Coronary artery (tissue), 2 donors: ENCODE results near the gene LHX2.

ENCODE experiments used
- DNase-seq: peaks from one replicate; pipeline ENCODE4 v3.0.0-alpha.2; 2017; ENCODE audit warnings: low spot score
- H3K27ac ChIP-seq, 2 donors: fragments of 200-600 bp; sonication (generic); one replicate each; pipeline ENCODE4 v1.5.1; 2016 to 2019
- H3K4me3 ChIP-seq: fragments of 200-600 bp; sonication (generic); 2 replicates; pipeline ENCODE4 v1.5.1; 2016; ENCODE audit warnings: mild to moderate bottlenecking, moderate library complexity
- TF ChIP-seq, protein P1 (sequence below): fragments of 200-600 bp; sonication (generic); IDR thresholded peaks from one replicate; pipeline ENCODE4 v1.5.1; 2019; ENCODE audit warnings: antibody characterized with exemption

LHX2 gene

GRCh38 chr9:124037790-124038189 is 26.2 kb downstream of the LHX2 start:
- TF ChIP-seq, protein P1, sequence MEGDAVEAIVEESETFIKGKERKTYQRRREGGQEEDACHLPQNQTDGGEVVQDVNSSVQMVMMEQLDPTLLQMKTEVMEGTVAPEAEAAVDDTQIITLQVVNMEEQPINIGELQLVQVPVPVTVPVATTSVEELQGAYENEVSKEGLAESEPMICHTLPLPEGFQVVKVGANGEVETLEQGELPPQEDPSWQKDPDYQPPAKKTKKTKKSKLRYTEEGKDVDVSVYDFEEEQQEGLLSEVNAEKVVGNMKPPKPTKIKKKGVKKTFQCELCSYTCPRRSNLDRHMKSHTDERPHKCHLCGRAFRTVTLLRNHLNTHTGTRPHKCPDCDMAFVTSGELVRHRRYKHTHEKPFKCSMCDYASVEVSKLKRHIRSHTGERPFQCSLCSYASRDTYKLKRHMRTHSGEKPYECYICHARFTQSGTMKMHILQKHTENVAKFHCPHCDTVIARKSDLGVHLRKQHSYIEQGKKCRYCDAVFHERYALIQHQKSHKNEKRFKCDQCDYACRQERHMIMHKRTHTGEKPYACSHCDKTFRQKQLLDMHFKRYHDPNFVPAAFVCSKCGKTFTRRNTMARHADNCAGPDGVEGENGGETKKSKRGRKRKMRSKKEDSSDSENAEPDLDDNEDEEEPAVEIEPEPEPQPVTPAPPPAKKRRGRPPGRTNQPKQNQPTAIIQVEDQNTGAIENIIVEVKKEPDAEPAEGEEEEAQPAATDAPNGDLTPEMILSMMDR = no peak
- H3K4me3 ChIP-seq = no peak overlapping the region
- DNase-seq = no peak

GRCh38 chr9:124038239-124038638 is 26.7 kb downstream of the LHX2 start:
- no peak overlapping the region for H3K4me3 ChIP-seq
- TF ChIP-seq, protein P1 = no peak
- no peak for DNase-seq
- H3K27ac ChIP-seq = no peak overlapping the region

More at GRCh38 chr9:124037790-124038189, 26.2 kb downstream of the LHX2 start:
- no peak overlapping the region for H3K27ac ChIP-seq

- Histone ChIP-seq H3K4me3 (no peak overlapping the region), H3K27ac (no peak overlapping the region)
- TF ChIP-seq, protein P1 = no peak
- DNase-seq = no peak
These were observed 27.4 kb downstream of the LHX2 start for GRCh38 chr9:124038790-124039633.

DNA sequence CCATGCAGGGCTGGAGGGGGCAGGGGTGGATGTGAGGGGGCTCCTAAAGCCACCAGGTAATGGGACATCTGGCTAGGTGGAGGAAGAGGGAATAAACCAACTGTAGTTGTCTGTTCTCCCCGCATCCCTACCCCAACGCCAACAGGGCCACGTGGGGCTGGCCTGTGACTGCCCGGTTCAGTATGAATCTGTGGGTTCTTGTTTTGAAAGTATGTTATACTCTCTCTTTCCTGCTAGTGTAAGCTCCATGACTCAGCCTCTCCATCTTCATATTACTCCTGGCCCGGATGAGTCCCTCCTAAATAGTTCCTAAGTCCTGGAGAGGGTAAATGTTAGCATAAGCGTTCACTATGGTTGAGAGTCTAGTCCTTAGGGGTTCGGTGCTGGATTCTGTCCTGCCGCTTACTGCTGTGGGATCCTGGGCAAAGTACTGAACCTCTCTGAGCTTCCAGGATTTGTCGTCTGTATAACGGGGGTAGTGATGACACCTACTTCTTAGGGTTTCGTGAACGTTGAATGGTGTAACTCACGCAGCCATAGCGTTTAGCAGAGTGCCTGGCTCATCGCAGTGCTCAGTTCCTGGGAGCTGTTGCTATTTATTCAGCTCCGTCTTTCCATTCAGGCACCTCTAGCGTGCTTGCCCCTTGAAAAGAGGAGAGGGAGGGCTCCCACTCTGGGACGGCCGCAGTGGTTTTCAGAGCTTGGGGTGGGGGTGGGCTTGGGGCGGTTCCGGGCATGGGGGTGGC is 28.8 kb downstream of the LHX2 start:
- Histone ChIP-seq H3K4me3 (peak overlapping the region; percentile 69), H3K27ac (no peak overlapping the region)
- TF ChIP-seq, protein P1 = no peak
- DNase-seq = no peak

DNA sequence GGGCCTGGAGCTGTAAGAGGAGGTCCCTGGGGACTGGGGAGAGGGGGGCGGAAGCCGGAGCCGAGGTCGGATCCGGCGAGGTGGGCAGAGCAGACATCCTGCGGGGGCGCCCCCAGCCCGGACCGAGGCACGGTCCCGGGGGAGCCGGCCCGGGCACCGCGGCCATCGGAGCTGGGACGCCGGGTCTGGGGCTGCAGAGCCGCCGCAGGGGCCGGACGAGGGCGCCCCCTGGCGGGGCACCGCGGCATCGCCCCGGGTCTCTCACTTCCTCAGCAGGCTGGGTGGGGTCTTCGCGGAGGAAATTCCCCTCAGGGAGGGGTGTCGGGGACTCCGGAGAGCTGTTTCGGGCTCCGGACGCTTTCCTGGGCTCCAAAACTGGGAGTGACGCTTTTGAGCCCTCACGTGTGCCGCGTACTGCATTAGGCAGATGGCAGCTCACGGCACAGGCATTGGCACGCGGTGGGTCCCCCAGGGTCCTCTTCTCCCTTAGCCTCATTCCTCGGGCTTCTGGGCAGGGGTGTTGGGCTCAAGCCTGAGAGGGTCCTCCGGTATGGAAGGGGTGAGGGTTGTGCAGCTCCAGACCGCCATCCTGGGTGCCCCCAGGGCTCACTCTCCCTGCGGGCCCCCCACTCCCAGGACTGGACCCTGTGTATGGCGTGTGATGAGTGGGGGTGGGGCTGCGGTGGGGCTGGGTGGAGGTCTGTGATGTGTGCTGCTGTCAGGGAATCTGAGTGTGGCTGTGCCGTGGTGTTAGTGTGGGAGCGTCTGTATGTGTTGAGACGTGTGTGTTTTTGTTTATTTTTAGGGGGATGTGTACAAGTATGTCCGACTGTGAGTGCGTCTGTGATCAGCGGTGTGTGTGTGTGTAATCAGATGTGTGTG is 29.6 kb downstream of the LHX2 start:
- TF ChIP-seq, protein P1 = peak; percentile 90
- DNase-seq = no peak
- Histone ChIP-seq H3K4me3 (peak overlapping the region; percentile 69), H3K27ac (no peak overlapping the region)

- H3K27ac ChIP-seq = no peak overlapping the region
These were observed 30.2 kb downstream of the LHX2 start for GRCh38 chr9:124041817-124042116.

More at GRCh38 chr9:124041817-124042116, 30.2 kb downstream of the LHX2 start:
- no peak for DNase-seq
- TF ChIP-seq, protein P1 = no peak
- no peak overlapping the region for H3K4me3 ChIP-seq
